ENCODE measurements around the gene TMA7B.
"Not testable (repeated sequence)": the region's sequence is repeated elsewhere in the genome, so short reads cannot be mapped to it uniquely, and the experiment has no call there.

TMA7B gene

DNA sequence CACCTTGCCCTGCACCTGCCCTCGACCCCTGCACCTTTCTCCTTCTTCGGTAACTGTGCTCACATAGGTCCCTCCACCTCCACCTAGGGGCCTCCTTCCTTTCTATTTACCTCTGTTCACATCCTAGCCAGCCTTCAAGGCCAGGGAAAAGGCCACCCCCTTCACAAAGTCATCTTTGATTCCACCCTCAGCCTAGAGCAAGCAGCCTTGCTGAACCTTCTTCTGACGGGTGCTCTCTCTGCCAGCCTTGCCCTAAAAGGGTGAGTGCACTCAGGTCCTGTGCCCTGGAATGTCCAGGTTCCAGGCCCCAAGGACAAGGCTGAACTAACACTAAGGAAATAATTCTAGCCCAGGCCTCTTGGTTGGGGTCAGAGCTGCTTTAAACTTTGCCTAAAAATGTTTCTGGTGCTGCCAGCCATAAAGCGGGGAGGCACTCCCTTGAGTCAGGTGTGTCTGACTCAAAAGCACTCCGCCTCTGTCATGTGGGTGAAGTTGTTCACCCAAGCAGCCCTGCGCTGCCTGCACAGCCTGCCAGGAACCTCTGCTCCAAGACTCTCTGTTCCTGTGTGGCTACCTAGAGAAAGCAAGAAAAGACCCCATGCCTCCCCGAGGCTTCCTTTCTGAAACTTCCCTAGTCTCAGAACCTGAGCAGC, 25.3 kb downstream of the TMA7B start:
- DNase-seq = no peak

DNA sequence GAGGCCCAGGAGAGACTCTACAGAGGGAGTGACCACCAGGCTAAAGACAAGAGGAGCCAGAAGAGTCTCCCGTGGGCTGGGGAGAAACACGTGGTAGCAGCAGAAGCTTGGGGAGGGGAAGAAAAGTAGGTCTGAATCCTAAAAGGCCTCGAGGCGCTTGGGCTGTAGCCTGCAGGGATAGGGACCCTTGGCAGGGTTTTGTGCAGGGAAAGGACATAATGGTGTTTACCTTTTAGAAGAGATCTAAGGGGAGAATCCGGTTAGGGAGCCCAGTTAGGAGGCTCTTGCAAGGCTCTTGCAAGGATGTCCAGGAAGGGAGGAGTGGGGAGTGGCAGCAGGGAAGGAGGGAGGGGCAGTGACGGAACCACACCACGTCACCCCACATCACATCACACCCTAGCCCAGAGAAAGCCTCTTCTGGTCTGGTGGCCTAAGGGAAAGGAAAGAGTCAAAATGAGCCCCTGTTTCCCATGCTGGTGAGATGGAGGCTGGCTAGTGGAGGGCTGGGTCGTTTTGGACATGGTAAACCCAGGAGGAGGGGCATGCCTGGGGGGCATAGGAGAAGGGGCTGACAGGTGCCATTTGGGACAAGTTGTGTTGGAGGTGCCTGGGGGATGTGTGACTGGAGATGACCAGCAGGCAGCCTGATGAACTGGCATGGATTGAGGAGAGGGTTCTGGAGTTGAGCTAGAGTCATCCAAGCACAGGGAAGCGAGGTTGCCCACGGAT, 28.4 kb downstream of the TMA7B start:
- no peak for DNase-seq

- DNase-seq = no peak
Measured at GRCh38 chr22:39989633-39990032, 29.4 kb downstream of the TMA7B start.

GRCh38 chr22:39990686-39991085, 30.5 kb downstream of the TMA7B start:
- DNase-seq = no peak

DNA sequence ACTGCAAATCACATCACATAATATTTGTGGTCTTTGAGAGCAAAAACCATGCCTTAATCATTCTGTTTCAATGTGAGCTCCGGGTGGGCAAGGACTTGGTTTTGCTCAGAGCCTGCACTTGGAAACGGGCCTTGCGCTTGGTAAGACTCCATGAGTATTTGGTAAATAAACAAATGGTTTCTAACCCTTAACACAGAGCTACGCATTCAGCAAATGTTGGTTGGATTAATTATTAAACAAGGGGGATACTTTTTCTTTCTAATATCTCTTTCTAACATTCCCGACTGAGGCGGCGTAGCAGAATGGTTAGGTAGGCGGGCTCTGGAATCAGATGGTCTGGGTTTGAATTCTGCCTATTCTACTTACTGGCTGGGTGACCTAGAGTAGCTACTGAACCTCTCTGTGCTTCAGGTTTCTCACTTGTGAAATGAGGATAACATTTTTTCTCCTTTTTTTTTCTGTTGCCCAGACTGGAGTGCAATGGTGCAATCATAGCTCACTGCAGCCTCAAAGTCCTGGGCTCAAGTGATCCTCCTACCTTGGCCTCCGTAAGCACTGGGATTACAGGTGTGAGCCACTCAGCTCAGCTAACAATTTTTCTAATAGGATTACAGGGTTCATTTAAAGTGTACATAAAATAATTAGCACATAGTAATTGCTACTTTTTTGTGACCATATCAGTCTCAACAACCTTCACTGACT, 31.1 kb downstream of the TMA7B start:
- no peak for DNase-seq

DNA sequence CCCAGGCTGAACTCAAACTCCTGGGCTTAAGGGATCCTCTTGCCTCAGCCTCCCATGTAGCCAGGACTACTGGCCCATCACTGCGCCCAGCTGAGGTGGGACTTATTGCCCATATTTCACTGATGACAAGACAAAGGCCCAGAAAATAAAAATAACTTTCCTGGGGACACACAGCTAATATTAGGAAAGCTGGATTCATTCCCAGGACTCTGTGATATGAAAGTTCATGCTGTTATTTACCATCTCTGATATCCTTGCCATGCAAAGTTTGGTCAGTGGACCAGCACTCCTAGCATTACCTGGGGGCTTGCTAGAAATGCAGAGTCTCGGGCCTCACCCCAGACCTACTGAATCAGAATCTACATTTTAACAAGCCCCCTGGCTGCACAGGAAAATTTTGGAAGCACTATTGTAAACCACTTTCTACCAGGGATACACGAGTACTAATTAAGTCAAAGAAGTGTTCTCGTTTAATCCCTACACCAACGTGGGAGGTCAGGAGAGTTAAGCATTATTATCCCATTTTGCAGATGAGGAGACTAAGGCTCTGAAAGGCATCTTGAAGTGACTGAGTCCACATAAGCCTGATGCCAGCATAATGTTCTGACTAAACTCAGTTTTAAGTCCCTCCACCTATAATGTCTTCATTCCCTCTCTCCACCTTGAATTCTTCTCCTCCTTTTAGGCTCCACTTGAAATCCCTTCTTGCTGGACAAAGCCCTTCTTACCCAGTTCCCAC, 32.1 kb downstream of the TMA7B start:
- DNase-seq = no peak

DNA sequence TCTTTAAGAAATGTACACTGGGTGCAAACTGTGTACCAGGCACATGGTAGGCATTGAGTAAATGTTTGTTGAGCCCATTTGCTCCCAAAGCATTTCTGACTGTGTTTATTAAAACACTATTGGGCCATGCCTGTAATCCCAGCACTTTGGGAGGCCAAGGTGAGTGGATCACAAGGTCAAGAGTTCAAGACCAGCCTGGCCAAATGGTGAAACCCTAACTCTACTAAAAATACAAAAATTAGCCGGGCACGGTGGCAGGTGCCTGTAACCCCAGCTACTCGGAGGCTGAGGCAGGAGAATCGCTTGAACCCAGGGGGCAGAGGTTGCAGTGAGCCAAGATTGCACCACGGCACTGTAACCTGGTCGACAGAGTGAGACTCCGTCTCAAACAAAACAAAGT, 32.7 kb downstream of the TMA7B start:
- DNase-seq = not testable (repeated sequence)

DNA sequence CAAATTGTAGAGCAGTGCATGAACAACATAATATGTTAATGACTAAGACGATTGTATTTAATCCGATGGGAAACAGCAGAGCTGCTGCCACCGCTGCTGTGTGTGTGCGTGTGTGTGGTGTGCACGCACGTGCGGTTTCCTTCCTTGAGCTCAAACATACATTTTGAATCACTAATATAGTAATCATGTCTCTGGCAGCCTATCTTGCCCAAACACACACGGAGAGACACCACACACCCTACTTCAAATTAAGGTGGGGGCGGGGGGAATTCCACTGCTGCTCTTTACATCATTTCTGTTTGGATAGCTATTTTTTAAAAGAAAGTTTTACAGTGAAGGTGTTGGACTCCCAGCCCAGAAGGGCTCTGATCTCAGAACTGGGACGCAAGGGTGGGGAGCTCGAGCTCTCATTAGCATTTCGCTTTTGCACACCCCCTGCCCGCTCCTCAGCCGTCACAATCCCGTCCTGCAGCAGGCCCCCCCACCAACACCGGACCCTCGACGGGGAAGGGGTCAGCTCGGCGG, 33.9 kb downstream of the TMA7B start:
- DNase-seq = peak; percentile 47

DNA sequence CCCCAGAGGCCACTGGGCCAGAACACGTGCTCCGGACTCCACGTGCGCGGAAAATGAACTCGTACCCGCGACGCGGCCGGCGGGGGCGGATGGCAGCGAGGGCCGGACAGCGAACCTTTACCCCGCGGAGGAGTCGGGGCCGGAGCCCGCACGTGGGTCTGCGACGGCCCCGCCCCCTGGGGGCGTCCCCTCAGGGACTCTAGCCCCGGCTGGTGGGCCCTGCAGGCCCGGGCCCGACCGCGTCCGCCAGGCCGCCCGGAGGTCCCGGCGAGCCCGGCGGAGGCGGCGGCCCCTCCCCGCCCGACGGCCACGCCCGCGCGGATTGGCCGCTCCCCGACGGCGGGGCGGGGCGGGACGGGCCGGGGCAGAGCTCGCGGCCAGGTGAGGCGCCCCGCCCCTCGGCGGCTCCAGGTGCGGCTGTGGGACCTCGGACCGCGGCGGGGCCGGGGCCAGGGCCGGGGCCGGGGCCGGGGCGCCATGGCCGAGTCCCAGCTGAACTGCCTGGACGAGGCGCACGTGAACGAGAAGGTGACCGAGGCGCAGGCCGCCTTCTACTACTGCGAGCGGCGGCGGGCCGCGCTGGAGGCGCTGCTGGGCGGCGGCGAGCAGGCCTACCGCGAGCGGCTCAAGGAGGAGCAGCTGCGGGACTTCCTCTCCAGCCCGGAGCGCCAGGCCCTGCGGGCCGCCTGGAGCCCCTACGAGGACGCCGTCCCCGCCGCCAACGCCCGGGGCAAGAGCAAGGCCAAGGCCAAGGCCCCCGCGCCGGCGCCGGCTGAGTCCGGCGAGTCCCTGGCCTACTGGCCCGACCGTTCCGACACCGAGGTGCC, 34.6 kb downstream of the TMA7B start, which contains the start of gene FAM83F:
TSS of gene FAM83F (plus strand) at position 389 of the 827 bp plus-strand sequence. CDS start at position 478, 89 bp downstream.
- peak; percentile 7 for DNase-seq

GRCh38 chr22:39995393-39996252, 35.4 kb downstream of the TMA7B start:
- DNase-seq = no peak

GRCh38 chr22:39996732-39997131, 36.5 kb downstream of the TMA7B start:
- no peak for DNase-seq

- no peak for DNase-seq
Measured at GRCh38 chr22:39997421-39997820, 37.2 kb downstream of the TMA7B start.

- DNase-seq = no peak
Measured at GRCh38 chr22:39997939-39998726, 37.9 kb downstream of the TMA7B start.

GRCh38 chr22:39999144-39999757, 39.1 kb downstream of the TMA7B start:
- DNase-seq = no peak

DNA sequence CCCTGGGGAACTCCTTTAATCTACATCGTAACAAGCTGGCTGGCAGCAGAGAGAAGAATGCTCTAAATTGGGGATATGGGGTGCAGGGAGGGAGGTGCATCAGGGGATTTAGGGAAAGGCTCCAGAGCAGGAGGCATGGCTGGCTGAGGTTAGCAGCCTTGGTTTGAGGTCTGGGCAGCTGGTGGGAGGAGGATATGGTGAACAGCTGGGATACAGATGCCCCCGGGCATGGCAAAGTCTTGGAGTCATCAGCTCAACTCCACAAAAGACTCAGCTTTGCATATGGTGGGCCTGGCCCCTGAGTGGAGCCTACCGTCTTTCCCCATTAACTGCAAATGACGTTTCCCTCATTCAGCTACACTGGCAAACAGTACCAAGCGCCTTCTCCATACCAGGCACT, 40.0 kb downstream of the TMA7B start:
- DNase-seq = no peak

DNA sequence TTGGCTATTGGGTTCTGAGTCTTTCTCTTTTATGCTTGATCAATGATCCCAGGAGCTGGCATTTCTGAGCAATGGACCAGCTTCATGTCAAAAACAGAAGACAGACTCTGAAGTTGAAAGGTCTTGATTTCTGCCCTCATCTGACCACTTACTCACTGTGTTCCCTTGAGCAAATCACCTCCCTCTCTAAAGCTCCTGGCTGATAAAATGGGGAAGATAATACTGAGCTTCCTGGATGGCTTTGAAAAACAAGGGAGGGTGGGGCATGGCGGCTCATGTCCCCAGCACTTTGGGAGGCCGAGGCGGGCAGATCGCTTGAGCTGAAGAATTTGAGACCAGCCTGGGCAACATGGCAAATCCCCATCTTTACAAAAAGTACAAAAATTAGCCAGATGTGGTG, 40.9 kb downstream of the TMA7B start:
- no peak for DNase-seq

DNA sequence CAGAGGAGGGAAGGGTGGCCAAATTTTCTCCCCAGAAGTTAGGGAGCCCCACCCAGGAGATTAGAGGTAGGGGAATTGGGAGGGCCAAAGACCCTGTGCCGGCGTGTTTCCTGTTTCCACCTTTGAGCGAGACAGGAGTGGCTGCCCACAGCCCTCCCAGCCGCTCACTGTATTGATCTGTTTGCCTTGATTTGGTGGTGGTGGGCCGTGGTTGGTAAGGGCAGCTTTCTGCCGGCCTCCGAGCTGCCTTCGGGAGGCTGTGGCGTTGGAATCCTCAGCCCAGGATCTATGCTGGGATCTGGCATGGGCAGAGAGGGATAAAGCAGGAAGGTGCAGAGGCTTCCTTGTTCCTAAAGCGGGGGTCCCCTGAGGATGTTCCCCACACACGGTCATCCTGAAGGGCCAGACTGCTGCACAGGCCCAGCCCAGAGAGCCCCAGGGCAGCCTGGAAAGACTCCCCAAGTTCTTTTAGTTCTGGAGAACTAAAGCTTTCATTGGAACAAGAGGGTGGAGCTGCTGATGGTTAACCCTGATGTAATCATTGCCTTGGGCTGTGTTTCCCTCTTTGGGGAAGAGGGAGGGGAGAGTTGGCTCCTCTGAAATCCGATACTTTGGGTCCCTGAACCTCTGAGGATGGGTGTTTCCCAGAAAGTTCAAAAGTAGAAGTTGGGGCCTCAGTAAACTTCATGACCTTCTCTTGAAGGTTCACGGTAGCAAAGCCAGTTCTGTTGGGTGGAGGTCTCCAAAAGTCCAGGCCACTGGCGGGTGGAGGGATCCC, 41.8 kb downstream of the TMA7B start:
- DNase-seq = no peak

GRCh38 chr22:40002935-40003715, 42.9 kb downstream of the TMA7B start:
- DNase-seq = no peak
